PC-3 (cell line): ENCODE results near the gene CORO2B. TPM values are rescaled to one million over a fixed set of nuclear protein-coding genes. Genes with fewer than 3 reads are reported as not detected.

ENCODE experiments used
- ATAC-seq: fragments of 200-7000 bp; cut with Tn5 transposase; 2 replicates; pipeline ENCODE4 v1.9.1; 2020; ENCODE audit warnings: mild to moderate bottlenecking, moderate library complexity
- BruUV-seq: library from RNA; stranded (reverse); fragments of 400-500 nt; replicated peaks from 2 replicates; lab custom pipeline; 2021; lab: Mats Ljungman, UMichigan
- CTCF ChIA-PET: fragments of 300-600 bp; sonication (Branson Sonifier 250); formaldehyde crosslinking; loops from one replicate; lab custom pipeline; 2022; ENCODE audit warnings: antibody characterized with exemption; lab: Charles Lee
- POLR2A ChIA-PET: fragments of 300-600 bp; sonication (Branson Sonifier 250); formaldehyde crosslinking; loops from one replicate; lab custom pipeline; 2022; ENCODE audit warnings: antibody characterized with exemption; ENCODE audit not compliant: unreplicated experiment; lab: Charles Lee
- DNase-seq: peaks from one replicate; pipeline ENCODE4 v3.0.0-alpha.2; 2015
- H2AFZ ChIP-seq: fragments of 300-600 bp; sonication (generic); 2 replicates; pipeline ENCODE4 v1.6.0; 2016; ENCODE audit warnings: antibody characterized with exemption, low read length
- H3F3A ChIP-seq: fragments of 300-600 bp; sonication (generic); one replicate; pipeline ENCODE4 v1.6.0; 2017; ENCODE audit warnings: antibody characterized with exemption, low read length, control low read depth, mild to moderate bottlenecking; ENCODE audit not compliant: unreplicated experiment
- H3K27ac ChIP-seq: fragments of 300-600 bp; sonication (generic); 2 replicates; pipeline ENCODE4 v1.5.1; 2016; ENCODE audit warnings: mild to moderate bottlenecking, low read length
- H3K27me3 ChIP-seq: fragments of 300-600 bp; sonication (generic); 2 replicates; pipeline ENCODE4 v1.6.1; 2016; ENCODE audit warnings: low read length, mixed read lengths
- H3K36me3 ChIP-seq: fragments of 300-600 bp; sonication (generic); 2 replicates; pipeline ENCODE4 v1.6.1; 2016; ENCODE audit warnings: low read depth, mixed run types, low read length, mixed read lengths
- H3K4me1 ChIP-seq: fragments of 300-600 bp; sonication (generic); 2 replicates; pipeline ENCODE4 v1.5.1; 2016; ENCODE audit warnings: low read length; ENCODE audit not compliant: insufficient read depth
- H3K4me2 ChIP-seq: fragments of 300-600 bp; sonication (generic); 2 replicates; pipeline ENCODE4 v1.6.0; 2016; ENCODE audit warnings: low read length
- H3K4me3 ChIP-seq: fragments of 300-600 bp; sonication (generic); 2 replicates; pipeline ENCODE4 v1.5.1; 2016; ENCODE audit warnings: mild to moderate bottlenecking, low read length, mixed read lengths
- H3K79me2 ChIP-seq: fragments of 300-600 bp; sonication (generic); 2 replicates; pipeline ENCODE4 v1.6.1; 2017; ENCODE audit warnings: low read length, mixed read lengths
- H3K9ac ChIP-seq: fragments of 300-600 bp; sonication (generic); 2 replicates; pipeline ENCODE4 v1.6.0; 2016; ENCODE audit warnings: mild to moderate bottlenecking, low read length
- H3K9me2 ChIP-seq: fragments of 300-600 bp; sonication (generic); replicated peaks from 2 replicates; pipeline ENCODE4 v1.6.1; 2016; ENCODE audit warnings: mixed run types, low read length, mixed read lengths
- H3K9me3 ChIP-seq: fragments of 300-600 bp; sonication (generic); 2 replicates; pipeline ENCODE4 v1.6.1; 2016; ENCODE audit warnings: low read length, mixed read lengths
- H4K20me1 ChIP-seq: fragments of 300-600 bp; sonication (generic); 2 replicates; pipeline ENCODE4 v1.6.1; 2016; ENCODE audit warnings: low read length, mixed read lengths
- EZH2 ChIP-seq: fragments of 300-600 bp; sonication (generic); IDR thresholded peaks from one replicate; pipeline ENCODE4 v1.6.1; 2017; ENCODE audit warnings: antibody characterized with exemption, mild to moderate bottlenecking, low read length; ENCODE audit not compliant: unreplicated experiment
- EZH2phosphoT487 ChIP-seq: fragments of 300-600 bp; sonication (generic); IDR thresholded peaks from 2 replicates; pipeline ENCODE4 v1.6.1; 2018; ENCODE audit warnings: mild to moderate bottlenecking, antibody characterized with exemption, low read length, borderline replicate concordance
- intact Hi-C: fragments of 100-400 bp; cut with micrococcal nuclease; formaldehyde crosslinking; loops from 2 replicates; pipeline ENCODE4 v1.9.0; 2023
- total RNA-seq: library from RNA; depleted of rRNA; stranded (reverse); fragments of >200 nt; gene quantifications from 2 replicates; pipeline ENCODE4 v1.2.3, GENCODE V29; 2014
- TF ChIP-seq, protein P1 (sequence below): fragments of 300-600 bp; sonication (generic); conservative IDR thresholded peaks from 2 replicates; pipeline ENCODE4 v1.5.1; 2017; ENCODE audit warnings: antibody characterized with exemption, low read depth, mild to moderate bottlenecking, low read length

CORO2B gene
- total RNA-seq, 1 experiment from 2014 or later = 0.66 TPM

GRCh38 chr15:68594533-68595259 is 15.9 kb downstream of the CORO2B start:
- Histone ChIP-seq H4K20me1 (no peaks in the 10 kb centered on the region), H3K27ac (no peak overlapping the region), H3K9me2 (no peaks in the 10 kb centered on the region), H3K27me3 (no peaks in the 10 kb centered on the region), H3K4me1 (no peaks in the 10 kb centered on the region), H3F3A (no peaks in the 10 kb centered on the region), H3K9ac (no peak overlapping the region), H3K4me2 (no peak overlapping the region), H3K9me3 (no peaks in the 10 kb centered on the region), H3K79me2 (no peaks in the 10 kb centered on the region), H2AFZ (no peak overlapping the region), H3K4me3 (no peak overlapping the region), H3K36me3 (no peaks in the 10 kb centered on the region)
- no TSS peak for BruUV-seq
- DNase-seq = no peak
- ChIA-PET POLR2A (no interaction called here), CTCF (no interaction called here)
- ATAC-seq = no peak
- intact Hi-C loops = no loop called here
- TF ChIP-seq EZH2phosphoT487 = no peak
- TF ChIP-seq, protein P1, sequence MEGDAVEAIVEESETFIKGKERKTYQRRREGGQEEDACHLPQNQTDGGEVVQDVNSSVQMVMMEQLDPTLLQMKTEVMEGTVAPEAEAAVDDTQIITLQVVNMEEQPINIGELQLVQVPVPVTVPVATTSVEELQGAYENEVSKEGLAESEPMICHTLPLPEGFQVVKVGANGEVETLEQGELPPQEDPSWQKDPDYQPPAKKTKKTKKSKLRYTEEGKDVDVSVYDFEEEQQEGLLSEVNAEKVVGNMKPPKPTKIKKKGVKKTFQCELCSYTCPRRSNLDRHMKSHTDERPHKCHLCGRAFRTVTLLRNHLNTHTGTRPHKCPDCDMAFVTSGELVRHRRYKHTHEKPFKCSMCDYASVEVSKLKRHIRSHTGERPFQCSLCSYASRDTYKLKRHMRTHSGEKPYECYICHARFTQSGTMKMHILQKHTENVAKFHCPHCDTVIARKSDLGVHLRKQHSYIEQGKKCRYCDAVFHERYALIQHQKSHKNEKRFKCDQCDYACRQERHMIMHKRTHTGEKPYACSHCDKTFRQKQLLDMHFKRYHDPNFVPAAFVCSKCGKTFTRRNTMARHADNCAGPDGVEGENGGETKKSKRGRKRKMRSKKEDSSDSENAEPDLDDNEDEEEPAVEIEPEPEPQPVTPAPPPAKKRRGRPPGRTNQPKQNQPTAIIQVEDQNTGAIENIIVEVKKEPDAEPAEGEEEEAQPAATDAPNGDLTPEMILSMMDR = no peak
- no peak for TF ChIP-seq EZH2

DNA sequence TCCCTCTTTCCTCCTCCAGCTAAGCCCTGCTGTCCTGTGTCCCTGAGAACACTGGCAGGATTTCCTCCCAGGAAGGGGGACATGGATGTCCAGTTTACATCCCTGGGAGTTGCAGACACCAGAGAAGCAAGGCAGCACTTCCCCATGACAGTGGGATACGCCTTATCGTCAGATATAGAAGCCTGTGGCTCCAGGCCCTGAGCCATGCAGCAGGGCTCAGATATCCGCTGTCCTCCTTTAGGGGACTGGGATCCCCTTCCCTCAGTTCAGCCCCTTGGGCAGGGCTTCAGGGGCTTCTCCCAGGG is 16.4 kb downstream of the CORO2B start:
- intact Hi-C loops = no loop called here
- BruUV-seq = no TSS peak

DNA sequence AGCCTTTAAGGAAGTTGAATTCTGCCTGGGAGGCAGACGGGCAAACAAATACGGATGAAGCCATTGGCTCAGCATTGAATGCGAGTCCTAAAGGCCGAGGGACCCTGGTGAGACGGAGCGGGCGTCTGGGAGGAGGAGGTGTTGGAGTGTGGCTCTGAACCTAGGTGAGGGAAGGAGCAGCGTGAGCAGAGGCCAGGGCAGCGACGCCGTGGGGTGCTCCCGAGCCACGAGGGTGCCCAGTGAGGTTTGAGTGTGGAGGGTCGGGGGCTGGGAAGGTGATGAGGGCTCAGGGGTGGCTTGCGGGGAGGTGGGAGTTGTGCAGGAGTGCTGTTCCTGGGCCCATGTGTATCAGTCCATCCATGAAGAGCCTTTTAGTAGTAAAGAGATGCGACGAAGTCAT is 17.0 kb downstream of the CORO2B start:
- Histone ChIP-seq H3K4me1 (no peaks in the 10 kb centered on the region), H4K20me1 (no peaks in the 10 kb centered on the region), H3K9me2 (no peaks in the 10 kb centered on the region), H3F3A (no peaks in the 10 kb centered on the region), H3K4me2 (no peak overlapping the region), H2AFZ (no peak overlapping the region), H3K9ac (no peak overlapping the region), H3K36me3 (no peaks in the 10 kb centered on the region), H3K27ac (no peak overlapping the region), H3K4me3 (no peak overlapping the region), H3K9me3 (no peaks in the 10 kb centered on the region), H3K27me3 (no peaks in the 10 kb centered on the region), H3K79me2 (no peaks in the 10 kb centered on the region)
- no peak for DNase-seq
- no peak for ATAC-seq
- TF ChIP-seq EZH2 (no peak), EZH2phosphoT487 (no peak)
- TF ChIP-seq, protein P1 = no peak
- no TSS peak for BruUV-seq
- intact Hi-C loops = no loop called here
- POLR2A ChIA-PET = no interaction called here
- CTCF ChIA-PET = no interaction called here

More for the DNA sequence above, 16.4 kb downstream of the CORO2B start:
- H3K79me2 ChIP-seq = no peaks in the 10 kb centered on the region
- ChIA-PET CTCF (no interaction called here), POLR2A (no interaction called here)
- H3K9me2 ChIP-seq = no peaks in the 10 kb centered on the region
- no peaks in the 10 kb centered on the region for H3F3A ChIP-seq
- H3K4me2 ChIP-seq = no peak overlapping the region
- no peaks in the 10 kb centered on the region for H3K4me1 ChIP-seq
- H3K27me3 ChIP-seq = no peaks in the 10 kb centered on the region
- no peak overlapping the region for H3K9ac ChIP-seq
- DNase-seq (no peak), ATAC-seq (no peak)
- H4K20me1 ChIP-seq = no peaks in the 10 kb centered on the region
- H3K4me3 ChIP-seq = no peak overlapping the region
- no peak overlapping the region for H3K27ac ChIP-seq
- no peak for TF ChIP-seq EZH2
- TF ChIP-seq, protein P1 = no peak
- no peak for TF ChIP-seq EZH2phosphoT487
- H3K36me3 ChIP-seq = no peaks in the 10 kb centered on the region
- no peak overlapping the region for H2AFZ ChIP-seq
- no peaks in the 10 kb centered on the region for H3K9me3 ChIP-seq
